WTC11 (cell line): ENCODE data around the gene SEMA4C. TPM values are rescaled to one million over a fixed set of nuclear protein-coding genes. Genes with fewer than 3 reads are reported as not detected.

Experiments
- ATAC-seq: fragments of 200-7000 bp; cut with Tn5 transposase; 2 replicates; pipeline ENCODE4 v1.10.0; 2021; ENCODE audit warnings: mild to moderate bottlenecking, moderate library complexity
- CTCF ChIA-PET: fragments of 300-600 bp; sonication (Branson Sonifier 250); formaldehyde crosslinking; loops from one replicate; lab custom pipeline; 2021; ENCODE audit warnings: antibody characterized with exemption; lab: Charles Lee
- POLR2A ChIA-PET: fragments of 350-600 bp; sonication (Branson Sonifier 250); formaldehyde crosslinking; loops from one replicate; lab custom pipeline; 2021; ENCODE audit warnings: antibody characterized with exemption; lab: Charles Lee
- DNase-seq: peaks from one replicate; pipeline ENCODE4 v3.0.0; 2021; ENCODE audit warnings: low spot score
- H3K27ac Mint-ChIP-seq: 2 replicates; pipeline ENCODE4 v1.8.0; 2021; ENCODE audit warnings: mixed read lengths
- H3K27me3 Mint-ChIP-seq: 2 replicates; pipeline ENCODE4 v1.8.0; 2021; ENCODE audit warnings: low read depth, mild to moderate bottlenecking, moderate library complexity, mixed read lengths
- H3K36me3 Mint-ChIP-seq: 2 replicates; pipeline ENCODE4 v1.8.0; 2021; ENCODE audit warnings: mixed read lengths
- H3K4me1 Mint-ChIP-seq: 2 replicates; pipeline ENCODE4 v1.8.0; 2022; ENCODE audit warnings: mixed read lengths
- H3K4me3 Mint-ChIP-seq: 2 replicates; pipeline ENCODE4 v1.8.0; 2021; ENCODE audit warnings: mild to moderate bottlenecking, moderate library complexity, mixed read lengths
- H3K9me3 Mint-ChIP-seq: 2 replicates; pipeline ENCODE4 v1.8.0; 2021; ENCODE audit warnings: mixed read lengths
- AR ChIP-seq: fragments of 250-450 bp; sonication (Bioruptor Pico); IDR thresholded peaks from 2 replicates; pipeline ENCODE4 v1.9.0; 2021; ENCODE audit warnings: mild to moderate bottlenecking
- ETV6 ChIP-seq: sonication (generic); formaldehyde crosslinking; IDR thresholded peaks from 2 replicates; pipeline ENCODE4 v1.8.1; 2022; ENCODE audit warnings: mild to moderate bottlenecking, missing genetic modification reagents
- GTF2I ChIP-seq: fragments of 250-450 bp; sonication (Bioruptor Pico); conservative IDR thresholded peaks from 2 replicates; pipeline ENCODE4 v1.4.0; 2021; ENCODE audit warnings: mild to moderate bottlenecking
- MXD4 ChIP-seq: fragments of 250-450 bp; sonication (Bioruptor Pico); IDR thresholded peaks from 2 replicates; pipeline ENCODE4 v1.8.0; 2021; ENCODE audit warnings: mild to moderate bottlenecking, moderate library complexity, borderline replicate concordance
- NR2C2 ChIP-seq: sonication (generic); formaldehyde crosslinking; IDR thresholded peaks from 2 replicates; pipeline ENCODE4 v1.8.0; 2022; ENCODE audit warnings: mild to moderate bottlenecking, missing genetic modification reagents
- SOX15 ChIP-seq: fragments of 250-450 bp; sonication (Bioruptor Pico); IDR thresholded peaks from 2 replicates; pipeline ENCODE4 v1.9.0; 2021; ENCODE audit warnings: mild to moderate bottlenecking
- USF2 ChIP-seq: sonication (generic); formaldehyde crosslinking; IDR thresholded peaks from 2 replicates; pipeline ENCODE4 v1.8.1; 2023; ENCODE audit warnings: mild to moderate bottlenecking, missing genetic modification reagents, moderate library complexity
- ZNF121 ChIP-seq: sonication (generic); formaldehyde crosslinking; IDR thresholded peaks from 2 replicates; pipeline ENCODE4 v1.8.0; 2023; ENCODE audit warnings: missing genetic modification reagents
- ZNF263 ChIP-seq: sonication (generic); formaldehyde crosslinking; IDR thresholded peaks from 2 replicates; pipeline ENCODE4 v1.8.1; 2022; ENCODE audit warnings: low read depth, mild to moderate bottlenecking, moderate library complexity, missing genetic modification reagents
- ZNF281 ChIP-seq: sonication (generic); formaldehyde crosslinking; IDR thresholded peaks from 2 replicates; pipeline ENCODE4 v1.8.0; 2023; ENCODE audit warnings: mild to moderate bottlenecking, missing genetic modification reagents
- ZNF423 ChIP-seq: fragments of 250-450 bp; sonication (Bioruptor Pico); IDR thresholded peaks from 2 replicates; pipeline ENCODE4 v2.1.2; 2022; ENCODE audit warnings: mild to moderate bottlenecking, moderate library complexity
- ZNF671 ChIP-seq: fragments of 250-450 bp; sonication (Bioruptor Pico); IDR thresholded peaks from 2 replicates; pipeline ENCODE4 v1.8.0; 2021; ENCODE audit warnings: mild to moderate bottlenecking
- total RNA-seq: library from RNA; stranded (reverse); gene quantifications from 3 replicates; pipeline ENCODE4 v1.2.3, GENCODE V29; 2021
- TF ChIP-seq, protein P1 (sequence below): fragments of 200-600 bp; IDR thresholded peaks from 2 replicates; pipeline ENCODE4 v1.8.0; 2022; ENCODE audit warnings: antibody characterized with exemption
- TF ChIP-seq, protein P2 (sequence below): fragments of 250-450 bp; sonication (Bioruptor Pico); IDR thresholded peaks from 2 replicates; pipeline ENCODE4 v1.8.0; 2021; ENCODE audit warnings: mild to moderate bottlenecking
- TF ChIP-seq, protein P3 (sequence below): sonication (generic); formaldehyde crosslinking; IDR thresholded peaks from 2 replicates; pipeline ENCODE4 v1.8.1; 2023; ENCODE audit warnings: mild to moderate bottlenecking, missing genetic modification reagents, moderate library complexity
- TF ChIP-seq, protein P4 (sequence below): sonication (generic); formaldehyde crosslinking; IDR thresholded peaks from 2 replicates; pipeline ENCODE4 v1.8.0; 2023; ENCODE audit warnings: missing genetic modification reagents
- TF ChIP-seq, protein P5 (sequence below): fragments of 250-450 bp; sonication (Bioruptor Pico); conservative IDR thresholded peaks from 2 replicates; pipeline ENCODE4 v1.9.0; 2021; ENCODE audit warnings: mild to moderate bottlenecking

Gene SEMA4C
- total RNA-seq, 1 experiment from 2014 or later, result 81.6 TPM

DNA sequence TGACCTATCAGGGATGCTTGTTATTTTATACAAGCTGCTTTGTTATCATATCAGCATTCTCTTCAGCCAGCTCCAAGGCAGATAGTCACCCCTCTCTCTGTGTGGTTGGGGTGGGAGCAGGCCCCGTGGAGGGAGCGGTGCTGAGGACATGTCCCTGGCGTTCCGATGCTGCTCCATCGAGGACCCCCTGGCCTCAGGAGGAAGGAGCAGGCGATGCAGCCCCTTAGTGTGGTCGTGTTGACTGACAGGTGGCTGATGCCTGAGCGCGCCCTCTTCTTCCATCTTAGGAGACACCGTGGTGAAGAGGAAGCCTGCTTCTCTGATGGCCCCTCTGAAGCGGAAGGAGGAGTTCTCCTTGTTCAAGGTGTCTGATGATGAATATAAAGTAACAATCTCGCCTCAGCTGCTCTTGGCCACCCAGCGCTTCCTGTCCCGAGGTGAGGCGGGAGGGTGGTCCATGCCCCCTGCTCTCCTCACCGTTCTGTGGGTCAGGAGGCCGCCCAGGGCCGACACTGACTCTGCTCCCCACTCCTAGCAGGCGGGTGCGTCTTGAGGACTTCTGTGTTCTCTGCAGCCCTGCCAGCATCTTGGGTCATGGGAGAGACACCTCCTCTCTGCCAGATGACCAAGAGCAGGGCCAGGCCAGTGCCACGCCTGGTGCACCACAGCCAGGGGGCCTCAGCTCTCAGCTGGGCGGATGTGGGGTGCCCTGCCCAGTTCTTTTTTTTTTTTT lies 43.2 kb downstream of the SEMA4C start (continued):
- TF ChIP-seq, protein P1, sequence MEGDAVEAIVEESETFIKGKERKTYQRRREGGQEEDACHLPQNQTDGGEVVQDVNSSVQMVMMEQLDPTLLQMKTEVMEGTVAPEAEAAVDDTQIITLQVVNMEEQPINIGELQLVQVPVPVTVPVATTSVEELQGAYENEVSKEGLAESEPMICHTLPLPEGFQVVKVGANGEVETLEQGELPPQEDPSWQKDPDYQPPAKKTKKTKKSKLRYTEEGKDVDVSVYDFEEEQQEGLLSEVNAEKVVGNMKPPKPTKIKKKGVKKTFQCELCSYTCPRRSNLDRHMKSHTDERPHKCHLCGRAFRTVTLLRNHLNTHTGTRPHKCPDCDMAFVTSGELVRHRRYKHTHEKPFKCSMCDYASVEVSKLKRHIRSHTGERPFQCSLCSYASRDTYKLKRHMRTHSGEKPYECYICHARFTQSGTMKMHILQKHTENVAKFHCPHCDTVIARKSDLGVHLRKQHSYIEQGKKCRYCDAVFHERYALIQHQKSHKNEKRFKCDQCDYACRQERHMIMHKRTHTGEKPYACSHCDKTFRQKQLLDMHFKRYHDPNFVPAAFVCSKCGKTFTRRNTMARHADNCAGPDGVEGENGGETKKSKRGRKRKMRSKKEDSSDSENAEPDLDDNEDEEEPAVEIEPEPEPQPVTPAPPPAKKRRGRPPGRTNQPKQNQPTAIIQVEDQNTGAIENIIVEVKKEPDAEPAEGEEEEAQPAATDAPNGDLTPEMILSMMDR, result no peak
- TF ChIP-seq ZNF423 (CRISPR knock-in tag) (no peak), MXD4 (CRISPR knock-in tag) (no peak), ZNF263 (CRISPR knock-in tag) (no peak), ZNF281 (CRISPR knock-in tag) (no peak), ZNF671 (CRISPR knock-in tag) (no peak), ZNF121 (CRISPR knock-in tag) (no peak)
- TF ChIP-seq, protein P2, sequence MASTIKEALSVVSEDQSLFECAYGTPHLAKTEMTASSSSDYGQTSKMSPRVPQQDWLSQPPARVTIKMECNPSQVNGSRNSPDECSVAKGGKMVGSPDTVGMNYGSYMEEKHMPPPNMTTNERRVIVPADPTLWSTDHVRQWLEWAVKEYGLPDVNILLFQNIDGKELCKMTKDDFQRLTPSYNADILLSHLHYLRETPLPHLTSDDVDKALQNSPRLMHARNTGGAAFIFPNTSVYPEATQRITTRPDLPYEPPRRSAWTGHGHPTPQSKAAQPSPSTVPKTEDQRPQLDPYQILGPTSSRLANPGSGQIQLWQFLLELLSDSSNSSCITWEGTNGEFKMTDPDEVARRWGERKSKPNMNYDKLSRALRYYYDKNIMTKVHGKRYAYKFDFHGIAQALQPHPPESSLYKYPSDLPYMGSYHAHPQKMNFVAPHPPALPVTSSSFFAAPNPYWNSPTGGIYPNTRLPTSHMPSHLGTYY (CRISPR knock-in tag), result no peak

DNA sequence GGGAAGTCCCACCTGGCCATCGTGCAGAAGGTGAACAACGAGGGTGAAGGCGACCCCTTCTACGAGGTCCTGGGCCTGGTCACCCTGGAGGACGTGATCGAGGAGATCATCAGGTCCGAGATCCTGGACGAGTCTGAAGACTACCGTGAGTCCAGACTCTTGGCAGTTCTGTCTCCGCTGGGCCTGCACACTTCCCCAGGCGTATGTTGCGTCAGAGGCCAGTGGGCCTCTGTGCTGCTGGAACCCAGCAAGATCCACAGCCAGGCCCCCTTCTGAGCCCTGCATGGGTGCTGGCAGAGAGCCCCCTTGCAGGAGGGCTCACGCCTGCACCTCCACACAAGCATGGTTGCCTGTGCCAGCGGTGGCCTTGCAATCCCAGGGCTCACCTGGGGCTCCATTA lies 44.8 kb downstream of the SEMA4C start:
- H3K27ac Mint-ChIP-seq, result no peak overlapping the region; the same call in 1 of the 2 replicates
- H3K4me3 Mint-ChIP-seq, result no peak overlapping the region
- ATAC-seq, result no peak
- H3K27me3 Mint-ChIP-seq, result no peaks in the 10 kb centered on the region
- H3K9me3 Mint-ChIP-seq, result no peaks in the 10 kb centered on the region
- peaks cover 48% of the 10 kb centered on the region for H3K36me3 Mint-ChIP-seq
- TF ChIP-seq, protein P3, sequence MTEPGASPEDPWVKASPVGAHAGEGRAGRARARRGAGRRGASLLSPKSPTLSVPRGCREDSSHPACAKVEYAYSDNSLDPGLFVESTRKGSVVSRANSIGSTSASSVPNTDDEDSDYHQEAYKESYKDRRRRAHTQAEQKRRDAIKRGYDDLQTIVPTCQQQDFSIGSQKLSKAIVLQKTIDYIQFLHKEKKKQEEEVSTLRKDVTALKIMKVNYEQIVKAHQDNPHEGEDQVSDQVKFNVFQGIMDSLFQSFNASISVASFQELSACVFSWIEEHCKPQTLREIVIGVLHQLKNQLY, result no peak
- TF ChIP-seq NR2C2 (CRISPR knock-in tag), result no peak
- TF ChIP-seq, protein P4, sequence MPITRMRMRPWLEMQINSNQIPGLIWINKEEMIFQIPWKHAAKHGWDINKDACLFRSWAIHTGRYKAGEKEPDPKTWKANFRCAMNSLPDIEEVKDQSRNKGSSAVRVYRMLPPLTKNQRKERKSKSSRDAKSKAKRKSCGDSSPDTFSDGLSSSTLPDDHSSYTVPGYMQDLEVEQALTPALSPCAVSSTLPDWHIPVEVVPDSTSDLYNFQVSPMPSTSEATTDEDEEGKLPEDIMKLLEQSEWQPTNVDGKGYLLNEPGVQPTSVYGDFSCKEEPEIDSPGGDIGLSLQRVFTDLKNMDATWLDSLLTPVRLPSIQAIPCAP (CRISPR knock-in tag), result no peak
- no peak for TF ChIP-seq GTF2I (CRISPR knock-in tag)
- TF ChIP-seq ETV6 (CRISPR knock-in tag), result no peak
- H3K4me1 Mint-ChIP-seq, result peaks cover 11% of the 10 kb centered on the region
- CTCF ChIA-PET, result interaction anchor here (0.8 to 1.4 kb wide), 3 partner anchors 34 to 126 kb away, joined by 3 read pairs; no protein-coding TSS in a partner anchor
- POLR2A ChIA-PET, result no interaction called here
- DNase-seq, result no peak

DNA sequence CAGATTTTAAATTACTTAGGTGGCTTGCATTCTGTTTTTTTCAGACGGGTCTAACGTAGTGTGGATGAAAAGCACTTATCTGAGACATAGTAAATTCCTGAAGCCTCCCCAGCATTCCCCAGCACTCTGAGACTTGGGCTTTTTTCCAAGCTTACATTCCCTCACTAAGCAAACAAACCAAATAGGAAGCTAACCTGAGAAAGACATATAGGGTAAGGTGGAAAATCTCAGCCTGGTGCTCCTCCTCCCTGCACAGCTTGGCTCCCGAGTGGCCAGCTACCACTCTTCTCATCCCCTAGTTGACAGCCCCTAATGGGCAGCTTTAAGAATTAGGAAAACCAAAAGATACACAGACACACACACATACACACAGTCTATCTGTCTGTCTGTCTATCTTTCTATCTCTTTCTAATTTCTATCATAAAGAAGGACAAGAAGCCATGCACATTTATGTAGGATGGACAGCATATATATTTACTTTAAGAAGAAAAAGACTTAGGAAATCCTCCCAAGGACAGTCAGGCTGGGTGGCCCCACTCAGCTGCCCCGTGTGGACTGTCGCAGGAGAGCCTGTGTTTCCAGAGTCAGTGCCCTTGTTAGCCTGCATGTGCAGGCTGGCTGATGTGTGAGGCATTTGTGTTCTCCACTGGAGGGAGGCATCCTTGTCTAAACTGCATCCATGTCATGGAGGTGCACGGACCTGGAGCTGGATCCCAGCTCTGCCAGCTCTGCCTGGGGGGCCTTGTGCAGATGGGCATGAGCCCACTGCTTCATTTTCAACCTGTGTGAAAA lies 45.6 kb downstream of the SEMA4C start:
- CTCF ChIA-PET, result interaction anchor here (1.4 kb wide), 1 partner anchor 35 kb away, joined by 3 read pairs; no protein-coding TSS in a partner anchor
- Mint-ChIP-seq H3K4me1 (peaks cover 19% of the 10 kb centered on the region), H3K4me3 (no peak overlapping the region), H3K27me3 (no peaks in the 10 kb centered on the region), H3K36me3 (peaks cover 47% of the 10 kb centered on the region), H3K9me3 (no peaks in the 10 kb centered on the region), H3K27ac (peak overlapping the region; percentile 27)
- POLR2A ChIA-PET, result no interaction called here
- no peak for ATAC-seq
- no peak for DNase-seq
- no peak for TF ChIP-seq USF2
- no peak for TF ChIP-seq AR (CRISPR knock-in tag)
- TF ChIP-seq, protein P5, sequence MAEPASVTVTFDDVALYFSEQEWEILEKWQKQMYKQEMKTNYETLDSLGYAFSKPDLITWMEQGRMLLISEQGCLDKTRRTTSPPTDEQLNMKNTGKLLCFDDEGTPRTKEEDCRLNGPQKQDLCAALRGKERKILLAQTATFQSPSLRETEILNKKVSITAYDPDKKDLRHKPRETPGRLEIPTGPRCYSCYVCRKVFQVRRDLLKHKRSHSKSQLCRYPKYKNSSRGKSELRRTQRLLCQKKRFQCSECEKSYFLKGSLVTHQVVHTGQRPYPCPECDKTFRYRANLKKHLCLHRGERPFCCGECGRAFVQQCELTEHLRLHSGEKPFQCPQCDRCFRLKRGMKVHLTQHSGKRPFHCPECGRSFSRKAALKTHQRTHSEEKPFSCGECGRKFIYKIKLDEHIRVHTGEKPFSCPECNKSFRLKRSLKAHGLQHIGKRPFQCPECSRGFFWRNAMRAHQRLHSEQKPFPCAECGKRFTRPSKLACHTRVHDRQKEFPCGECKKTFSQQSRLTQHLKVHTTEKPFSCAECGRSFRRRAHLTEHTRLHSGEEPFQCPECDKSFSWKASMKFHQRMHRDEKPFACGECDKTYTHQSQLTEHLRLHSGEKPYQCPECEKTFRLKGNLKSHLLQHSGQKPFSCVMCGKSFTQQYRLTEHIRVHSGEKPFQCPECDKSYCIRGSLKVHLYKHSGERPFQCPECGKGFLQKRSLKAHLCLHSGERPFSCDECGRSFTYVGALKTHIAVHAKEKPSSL, result no peak
- no peak for TF ChIP-seq ZNF671 (CRISPR knock-in tag)
- TF ChIP-seq ZNF423 (CRISPR knock-in tag), result no peak
- no peak for TF ChIP-seq SOX15 (CRISPR knock-in tag)
